GM10248 (cell line): ENCODE measurements around the gene OMD.

Experiments used
- CTCF ChIA-PET: fragments of 300-600 bp; sonication (Branson Sonifier 250); formaldehyde crosslinking; extraction: SDS; loops from one replicate; lab custom pipeline; 2021; ENCODE audit warnings: antibody characterized with exemption; lab: Yijun Ruan, JAX
- POLR2A ChIA-PET: fragments of 350-650 bp; sonication (Branson Sonifier 250); formaldehyde crosslinking; extraction: SDS; loops from one replicate; lab custom pipeline; 2020; ENCODE audit warnings: antibody characterized with exemption; lab: Yijun Ruan, JAX
- DNase-seq: peaks from one replicate; pipeline ENCODE4 v3.0.0; 2012; ENCODE audit errors: extremely low spot score
- TF ChIP-seq, protein P1 (sequence below): IDR thresholded peaks from 2 replicates; pipeline ENCODE4 v1.5.1; 2012; ENCODE audit warnings: mild to moderate bottlenecking, low read depth; ENCODE audit errors: extremely low read depth, missing control alignments, control extremely low read depth

Gene OMD

DNA sequence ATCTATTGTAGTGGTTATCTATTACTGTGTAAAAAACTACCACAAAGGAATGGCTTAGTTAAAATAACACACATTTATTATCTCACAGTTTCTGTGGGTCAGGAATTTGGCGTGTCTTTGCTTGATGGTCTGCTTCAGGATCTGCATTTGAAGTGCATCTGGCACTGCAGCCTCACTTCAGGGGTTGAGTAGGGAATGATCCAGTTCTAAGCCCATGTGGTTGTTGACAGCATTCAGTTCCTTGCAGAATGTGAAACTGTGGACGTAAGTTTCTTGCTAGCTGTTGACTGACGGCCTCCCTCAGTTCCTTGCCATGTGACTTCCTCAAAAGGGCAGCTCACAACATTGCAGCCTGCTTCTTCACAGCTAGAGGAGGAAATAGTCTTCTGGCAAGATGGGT lies 17.8 kb downstream of the OMD start:
- peak; percentile 25 for DNase-seq
- POLR2A ChIA-PET, result no interaction called here
- TF ChIP-seq, protein P1, sequence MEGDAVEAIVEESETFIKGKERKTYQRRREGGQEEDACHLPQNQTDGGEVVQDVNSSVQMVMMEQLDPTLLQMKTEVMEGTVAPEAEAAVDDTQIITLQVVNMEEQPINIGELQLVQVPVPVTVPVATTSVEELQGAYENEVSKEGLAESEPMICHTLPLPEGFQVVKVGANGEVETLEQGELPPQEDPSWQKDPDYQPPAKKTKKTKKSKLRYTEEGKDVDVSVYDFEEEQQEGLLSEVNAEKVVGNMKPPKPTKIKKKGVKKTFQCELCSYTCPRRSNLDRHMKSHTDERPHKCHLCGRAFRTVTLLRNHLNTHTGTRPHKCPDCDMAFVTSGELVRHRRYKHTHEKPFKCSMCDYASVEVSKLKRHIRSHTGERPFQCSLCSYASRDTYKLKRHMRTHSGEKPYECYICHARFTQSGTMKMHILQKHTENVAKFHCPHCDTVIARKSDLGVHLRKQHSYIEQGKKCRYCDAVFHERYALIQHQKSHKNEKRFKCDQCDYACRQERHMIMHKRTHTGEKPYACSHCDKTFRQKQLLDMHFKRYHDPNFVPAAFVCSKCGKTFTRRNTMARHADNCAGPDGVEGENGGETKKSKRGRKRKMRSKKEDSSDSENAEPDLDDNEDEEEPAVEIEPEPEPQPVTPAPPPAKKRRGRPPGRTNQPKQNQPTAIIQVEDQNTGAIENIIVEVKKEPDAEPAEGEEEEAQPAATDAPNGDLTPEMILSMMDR, result no peak
- CTCF ChIA-PET, result interaction anchor here (0.9 to 1.4 kb wide), 2 partner anchors 9 to 40 kb away, joined by 3 read pairs; no protein-coding TSS in a partner anchor

DNA sequence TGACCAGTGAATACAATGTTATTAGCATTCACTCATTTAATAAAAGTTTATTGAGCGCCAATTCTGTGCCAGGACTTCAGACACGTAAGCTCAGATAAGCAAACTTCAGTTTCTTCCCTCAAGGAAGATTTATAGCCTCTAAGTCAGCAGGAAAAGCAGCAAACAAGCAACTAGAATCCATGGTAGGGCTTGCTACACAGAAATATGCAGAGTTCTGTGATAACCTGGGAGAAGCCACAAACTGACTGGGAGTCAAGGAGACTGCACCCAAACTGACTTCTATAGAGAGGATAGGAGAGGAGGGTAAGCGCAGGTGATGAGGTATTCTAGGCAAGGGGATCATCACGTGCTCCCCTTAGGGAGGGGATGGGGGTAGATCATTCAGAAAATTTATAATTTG lies 18.5 kb downstream of the OMD start:
- ChIA-PET POLR2A (no interaction called here), CTCF (interaction anchor here (1.1 to 1.4 kb wide), 3 partner anchors 9 to 267 kb away, joined by 3 to 4 read pairs (median 3); no protein-coding TSS in a partner anchor)
- TF ChIP-seq, protein P1, result no peak
- DNase-seq, result no peak

DNA sequence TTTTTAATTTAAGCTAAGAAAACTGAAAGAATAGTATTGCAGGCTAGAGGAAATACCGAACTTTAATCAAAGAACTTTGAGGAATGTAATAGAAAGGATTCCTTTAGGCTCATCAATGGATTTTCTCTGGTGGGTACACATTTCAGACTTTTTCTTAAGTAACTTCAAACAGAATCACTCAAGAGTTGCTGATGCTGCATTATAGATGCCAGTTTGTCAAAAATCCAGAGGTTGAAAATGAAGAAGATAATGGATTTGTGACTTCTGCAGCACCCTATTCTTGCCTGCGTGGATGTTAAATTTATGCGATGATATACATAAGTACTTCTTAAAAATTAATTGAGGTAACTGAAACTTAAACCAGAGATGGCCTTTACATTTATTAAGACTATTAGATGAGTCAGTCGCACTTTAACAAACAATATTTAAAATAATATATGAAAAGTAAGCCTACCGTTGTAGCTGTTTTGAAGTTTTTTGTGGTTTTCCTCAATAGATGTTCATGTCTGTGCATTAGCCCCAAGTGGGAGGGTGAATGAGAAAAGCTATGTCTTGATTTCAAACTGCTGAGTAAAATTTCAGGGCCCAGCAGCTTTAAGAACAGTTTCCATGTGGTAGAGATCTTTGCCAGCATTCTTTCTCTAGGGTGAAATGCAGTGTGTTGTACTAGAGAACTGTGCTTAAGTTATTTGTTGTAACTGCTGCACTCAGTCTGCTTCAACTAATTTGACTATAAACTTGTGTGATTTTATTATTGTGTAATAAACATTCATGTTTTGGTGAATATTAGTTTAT lies 20.0 kb downstream of the OMD start, which contains the start of gene OGN:
OGN (minus strand) TSS at position 537 of the 795 bp plus-strand sequence. CDS start 1,171 bp downstream, outside the sequence.
- POLR2A ChIA-PET, result no interaction called here
- no peak for DNase-seq
- CTCF ChIA-PET, result interaction anchor here (2.1 kb wide), 1 partner anchor 15 kb away, joined by 6 read pairs; no protein-coding TSS in a partner anchor
- TF ChIP-seq, protein P1, result no peak

DNA sequence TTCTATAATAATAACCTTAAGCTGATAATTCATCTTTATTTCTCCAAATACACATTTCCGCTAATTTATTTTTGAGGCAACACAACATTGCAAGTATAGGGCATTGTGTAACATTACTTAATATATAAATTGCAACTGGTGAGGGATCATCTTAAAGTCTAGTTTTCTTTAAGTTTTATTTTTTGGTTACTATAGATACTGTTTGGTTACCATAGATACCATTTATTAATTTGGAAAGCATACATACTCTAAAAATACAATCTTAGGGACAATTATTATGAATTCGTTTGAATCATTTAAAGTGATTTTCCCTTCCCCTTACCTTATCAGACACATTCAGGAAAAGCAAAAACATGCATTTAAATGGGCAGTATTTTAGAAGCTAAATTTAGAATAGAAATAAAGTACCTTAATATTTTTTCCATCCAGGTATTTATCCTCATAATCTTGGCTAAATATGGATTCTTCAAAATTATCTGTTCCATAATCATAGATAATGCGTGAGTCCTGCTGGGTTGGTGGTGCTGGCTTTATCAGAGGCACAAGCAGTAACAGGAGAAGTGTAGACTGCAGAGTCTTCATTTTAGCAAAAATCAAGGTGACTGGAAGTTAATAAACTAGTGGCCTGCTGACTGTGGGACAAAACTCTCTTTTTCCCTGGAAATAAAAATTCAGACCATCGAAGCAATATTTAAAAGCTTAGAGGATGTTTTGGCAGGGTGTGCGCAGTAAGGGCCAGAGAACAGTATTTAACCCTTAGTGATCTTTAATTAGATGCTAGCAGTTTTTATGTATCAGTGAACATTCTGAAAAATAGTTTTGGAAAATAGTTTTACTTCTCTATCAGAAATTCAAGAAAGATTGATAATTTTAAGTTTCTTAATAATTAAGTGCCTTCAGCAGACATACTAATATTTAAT lies 21.2 kb downstream of the OMD start:
- POLR2A ChIA-PET, result no interaction called here

DNA sequence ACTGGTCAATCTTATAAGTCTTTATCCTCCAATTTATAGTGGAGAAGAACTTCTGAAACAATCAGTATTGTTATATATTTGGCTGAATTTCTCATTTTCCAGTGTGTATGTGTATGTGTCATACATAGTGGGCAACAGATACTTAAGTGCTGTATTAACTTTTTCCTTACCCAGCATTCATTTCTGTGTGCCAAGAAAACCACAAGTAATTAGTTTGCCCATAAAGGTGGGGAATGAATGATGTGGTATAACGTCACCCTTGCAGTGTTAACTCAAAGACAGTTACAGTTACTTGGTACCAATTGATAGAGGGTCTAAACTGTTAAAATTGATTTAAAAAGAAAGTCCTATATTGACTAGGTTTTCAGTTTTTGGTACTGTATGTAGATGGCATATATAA lies 21.9 kb downstream of the OMD start:
- ChIA-PET CTCF (interaction anchor here (1.0 kb wide), 1 partner anchor 262 kb away, joined by 3 read pairs; no protein-coding TSS in a partner anchor), POLR2A (no interaction called here)
- TF ChIP-seq, protein P1, result no peak
- no peak for DNase-seq

More for the DNA sequence above, 21.2 kb downstream of the OMD start:
- CTCF ChIA-PET, result interaction anchor here (0.9 to 2.1 kb wide), 3 partner anchors 17 to 262 kb away, joined by 3 to 6 read pairs (median 3); no protein-coding TSS in a partner anchor
- no peak for DNase-seq
- TF ChIP-seq, protein P1, result no peak

DNA sequence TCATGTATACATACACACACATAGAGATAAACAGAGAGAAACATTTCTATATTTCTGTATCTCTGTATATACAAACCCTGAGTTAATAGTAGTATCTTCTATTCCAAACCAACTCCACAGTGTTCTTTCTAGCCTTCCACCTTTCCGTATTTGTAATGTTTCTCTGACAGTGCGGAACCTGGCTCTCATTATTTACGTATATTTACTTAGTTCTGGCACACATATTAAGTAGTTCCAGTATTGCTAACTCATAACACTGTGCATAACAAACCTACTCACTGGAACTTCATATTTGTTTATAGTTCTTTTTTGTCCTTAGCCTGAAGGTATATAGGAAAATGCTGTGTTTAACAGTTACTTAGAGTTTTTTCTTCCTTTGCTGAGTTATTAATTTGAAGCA lies 26.4 kb downstream of the OMD start:
- TF ChIP-seq, protein P1, result no peak
- POLR2A ChIA-PET, result no interaction called here
- no peak for DNase-seq
- CTCF ChIA-PET, result interaction anchor here (1.2 kb wide), 2 partner anchors 9 to 257 kb away, joined by 3 read pairs; no protein-coding TSS in a partner anchor
